IPS-18c (cell line): ENCODE data around the gene HMHB1.

ENCODE experiments used
- H3K4me3 ChIP-seq: 2 replicates; pipeline ENCODE4 v1.7.0; 2013; ENCODE audit warnings: low read depth, mild to moderate bottlenecking, low read length, moderate library complexity; ENCODE audit not compliant: insufficient read depth
- H3K9me3 ChIP-seq: one replicate; pipeline ENCODE4 v1.6.1; 2013; ENCODE audit warnings: mild to moderate bottlenecking, low read length, moderate library complexity; ENCODE audit not compliant: control insufficient read depth, insufficient read depth

Gene HMHB1

GRCh38 chr5:143841446-143841845 lies 29.5 kb downstream of the HMHB1 start:
- Histone ChIP-seq H3K9me3 (no peaks in the 10 kb centered on the region), H3K4me3 (no peak overlapping the region)

- Histone ChIP-seq H3K9me3 (no peaks in the 10 kb centered on the region), H3K4me3 (no peak overlapping the region)
These were observed 31.0 kb downstream of the HMHB1 start for GRCh38 chr5:143842920-143843319.

- H3K9me3 ChIP-seq, result no peaks in the 10 kb centered on the region
- no peak overlapping the region for H3K4me3 ChIP-seq
These were observed 31.5 kb downstream of the HMHB1 start for GRCh38 chr5:143843461-143843860.

GRCh38 chr5:143850050-143850683 lies 38.2 kb downstream of the HMHB1 start:
- Histone ChIP-seq H3K9me3 (peaks cover 5% of the 10 kb centered on the region), H3K4me3 (no peak overlapping the region)

GRCh38 chr5:143851383-143851782 lies 39.4 kb downstream of the HMHB1 start:
- no peak overlapping the region for H3K4me3 ChIP-seq
- H3K9me3 ChIP-seq, result peaks cover 5% of the 10 kb centered on the region

- Histone ChIP-seq H3K4me3 (no peak overlapping the region), H3K9me3 (no peaks in the 10 kb centered on the region)
These were observed 48.2 kb downstream of the HMHB1 start for GRCh38 chr5:143860211-143860610.

- Histone ChIP-seq H3K9me3 (no peaks in the 10 kb centered on the region), H3K4me3 (no peak overlapping the region)
These were observed 50.3 kb downstream of the HMHB1 start for GRCh38 chr5:143862271-143862670.

- no peak overlapping the region for H3K4me3 ChIP-seq
These were observed 53.6 kb downstream of the HMHB1 start for GRCh38 chr5:143865426-143866025.

More at GRCh38 chr5:143865426-143866025, 53.6 kb downstream of the HMHB1 start:
- no peaks in the 10 kb centered on the region for H3K9me3 ChIP-seq
